Cortex of kidney (tissue), 1 donor: ENCODE data around the gene RAB20.

Experiments
- DNase-seq: peaks from one replicate; lab custom pipeline; 2025; lab: John Stamatoyannopoulos, UW

Gene RAB20

DNA sequence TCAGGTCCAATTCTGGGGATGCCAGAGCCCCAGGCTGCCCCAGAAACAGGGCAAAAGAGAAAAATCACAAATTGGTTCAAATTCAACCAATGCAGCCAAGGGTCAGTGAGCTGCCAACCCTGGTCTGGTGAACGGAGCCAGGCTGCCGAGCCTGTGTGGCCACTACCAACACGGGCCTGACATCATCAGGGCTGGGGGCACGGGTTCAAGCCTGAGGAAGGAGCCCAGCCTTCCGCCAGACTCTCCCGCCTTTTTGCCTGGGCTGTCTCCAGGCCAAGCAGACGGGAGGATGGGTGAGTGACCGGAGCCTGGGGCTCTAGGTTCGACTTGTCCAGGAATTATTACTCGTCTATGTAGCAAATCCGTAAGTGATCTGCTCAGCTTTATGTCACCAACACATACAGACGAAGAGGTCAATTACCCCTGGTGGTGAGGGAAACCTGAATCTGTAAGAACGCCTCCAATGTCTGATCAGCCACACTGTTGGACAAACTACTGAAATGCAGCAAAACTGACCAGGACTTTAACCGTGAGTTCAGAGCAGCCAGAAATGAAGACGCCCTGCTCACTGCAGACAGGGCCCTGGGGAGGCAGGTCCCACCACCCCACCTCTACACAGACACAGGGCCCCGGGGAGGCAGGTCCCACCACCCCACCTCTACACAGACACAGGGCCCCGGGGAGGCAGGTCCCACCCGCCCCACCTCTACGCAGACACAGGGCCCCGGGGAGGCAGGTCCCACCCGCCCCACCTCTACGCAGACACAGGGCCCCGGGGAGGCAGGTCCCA lies 31.8 kb downstream of the RAB20 start:
- no peak for DNase-seq

DNA sequence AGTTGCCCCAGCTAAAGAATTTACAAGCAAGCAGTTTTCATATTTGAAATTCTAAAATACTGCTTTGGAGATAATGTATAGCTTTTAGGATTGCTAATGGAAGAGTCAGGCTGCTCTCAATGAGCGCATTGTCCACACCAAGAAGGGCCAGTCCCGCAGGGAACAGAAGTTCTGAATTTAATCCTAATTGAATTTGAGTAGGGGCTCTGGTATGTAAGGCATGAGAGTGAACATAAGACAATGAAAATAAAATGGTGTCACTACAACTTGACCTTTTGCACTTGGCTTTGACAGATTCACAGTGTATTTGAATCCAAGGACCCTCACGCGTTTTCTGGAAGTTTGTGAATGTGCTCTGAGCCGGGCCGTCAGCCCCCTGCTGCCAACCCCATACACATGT lies 32.6 kb downstream of the RAB20 start:
- no peak for DNase-seq

- DNase-seq: no peak
These were observed 33.2 kb downstream of the RAB20 start for GRCh38 chr13:110528371-110528770.

DNA sequence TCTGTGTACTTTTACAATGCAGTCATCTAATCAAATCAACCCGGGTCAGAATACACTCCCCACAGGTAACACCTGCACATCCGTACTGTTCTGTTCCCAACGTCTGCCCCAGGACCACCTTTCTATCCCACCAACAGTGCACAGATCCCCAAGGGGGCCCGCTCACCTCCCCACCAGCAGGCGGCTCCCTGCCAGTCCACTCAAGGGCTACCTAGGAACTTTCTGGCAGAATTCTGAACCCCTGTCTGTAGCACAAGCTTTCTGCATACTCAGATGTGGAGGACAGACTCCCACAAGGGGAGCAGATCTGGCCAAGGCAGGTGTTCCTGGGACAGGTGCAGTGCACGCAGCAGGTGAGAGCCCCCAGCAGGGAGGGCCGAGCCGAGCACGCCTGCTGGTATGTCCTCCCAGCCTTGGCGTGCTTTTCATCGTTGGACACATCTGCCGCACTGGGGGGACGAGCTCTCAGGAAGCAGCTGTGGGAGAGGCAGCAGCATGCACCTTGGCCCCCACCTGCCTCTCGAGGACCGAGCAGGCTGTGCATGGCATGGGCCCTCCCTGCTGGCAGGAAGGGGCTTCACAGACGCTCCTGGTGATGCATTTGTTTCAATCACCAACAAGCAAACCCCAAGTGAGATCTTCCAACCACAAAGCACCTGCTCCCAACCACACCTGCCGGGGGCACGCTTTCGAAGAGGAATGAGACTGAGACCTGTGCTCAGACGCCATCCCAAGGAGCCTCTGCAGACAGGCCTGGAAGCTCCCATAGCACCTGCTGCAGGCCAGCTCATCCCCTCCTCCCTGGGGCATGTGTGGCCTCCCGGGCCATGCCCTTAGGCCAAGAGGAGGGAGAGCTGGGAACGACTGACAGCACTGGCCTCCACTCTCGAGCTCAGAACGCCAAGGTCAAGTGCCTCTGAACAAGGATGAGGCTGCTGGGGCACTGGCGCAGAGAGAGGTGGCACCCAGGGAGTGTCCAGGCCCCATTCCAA lies 35.9 kb downstream of the RAB20 start:
- no peak for DNase-seq

GRCh38 chr13:110524541-110525257 lies 36.8 kb downstream of the RAB20 start:
- DNase-seq: no peak

- no peak for DNase-seq
These were observed 37.5 kb downstream of the RAB20 start for GRCh38 chr13:110523838-110524540.

DNA sequence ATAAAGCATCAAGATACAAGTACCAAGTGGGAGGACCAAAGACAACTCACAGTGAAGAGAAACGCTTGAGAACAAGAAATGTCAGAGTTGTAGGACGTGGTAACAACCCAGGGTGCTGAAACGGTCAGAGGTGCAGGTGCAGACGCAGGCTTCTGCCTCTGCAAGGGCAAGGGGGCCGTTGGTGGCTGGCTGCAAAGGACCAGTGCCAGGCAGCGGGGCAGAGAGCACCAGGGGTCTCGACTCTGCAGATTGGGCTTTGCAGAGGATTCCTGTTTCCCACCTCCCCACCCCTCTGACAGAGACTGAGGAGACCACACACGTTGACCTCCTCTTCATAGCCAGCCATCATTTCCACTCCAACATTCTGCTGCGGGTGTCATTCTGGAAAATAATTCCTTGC lies 38.3 kb downstream of the RAB20 start:
- DNase-seq: no peak

DNA sequence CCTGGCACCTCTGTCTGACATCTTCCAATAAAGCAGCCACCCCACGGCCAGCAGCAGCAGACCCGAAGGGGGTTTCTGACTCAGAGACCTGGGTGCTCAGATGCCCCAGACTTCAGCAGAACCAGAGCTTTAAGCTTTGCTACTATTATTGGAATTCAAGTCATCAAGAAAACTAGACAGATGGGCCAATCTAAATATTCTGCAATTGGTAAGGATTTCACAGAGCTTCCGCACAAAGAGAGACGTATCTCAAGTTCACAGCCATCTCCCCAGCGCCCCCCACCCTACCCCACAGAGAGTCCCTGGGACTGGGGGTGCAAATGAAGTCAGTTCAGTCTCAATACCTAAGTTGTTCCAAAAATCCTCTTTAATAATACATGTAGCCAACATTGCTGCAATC lies 38.8 kb downstream of the RAB20 start:
- no peak for DNase-seq

DNA sequence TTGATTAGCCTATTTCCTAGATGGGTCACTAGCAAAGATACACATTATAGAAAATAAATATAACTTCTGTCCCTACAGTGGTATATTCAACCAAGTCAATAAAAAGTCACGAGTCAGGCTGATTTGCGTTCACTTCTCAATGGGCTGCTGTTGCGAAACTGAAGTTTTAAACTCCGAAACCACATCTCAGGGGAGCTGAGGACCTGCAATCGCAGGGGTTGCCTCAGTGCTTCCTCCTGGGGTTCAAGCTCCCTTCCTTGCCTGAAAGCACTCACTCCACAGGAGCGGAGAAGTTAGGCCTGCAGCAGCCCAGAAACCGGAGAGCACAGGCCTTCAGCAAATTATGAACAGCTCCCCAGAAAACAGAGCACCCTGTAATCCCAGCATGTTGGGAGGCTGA lies 39.6 kb downstream of the RAB20 start:
- DNase-seq: no peak

DNA sequence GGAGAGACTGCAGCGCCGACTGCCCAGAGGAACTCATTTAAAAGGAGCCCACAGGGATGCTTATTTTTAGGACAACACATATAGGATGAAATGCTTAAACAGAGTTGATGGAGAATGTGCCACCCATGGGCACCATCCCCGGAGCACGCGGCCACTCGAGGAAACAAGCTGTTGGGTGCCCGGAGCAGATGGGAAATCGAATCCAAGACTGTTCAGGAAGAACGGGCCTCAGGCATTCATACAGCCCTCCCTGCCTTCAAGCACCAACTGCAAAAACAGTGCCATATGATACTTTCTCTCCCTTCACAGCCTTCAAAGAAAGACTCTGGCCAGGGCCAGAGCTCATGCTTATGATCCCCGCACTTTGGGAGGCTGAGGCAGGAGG lies 40.2 kb downstream of the RAB20 start:
- no peak for DNase-seq

DNA sequence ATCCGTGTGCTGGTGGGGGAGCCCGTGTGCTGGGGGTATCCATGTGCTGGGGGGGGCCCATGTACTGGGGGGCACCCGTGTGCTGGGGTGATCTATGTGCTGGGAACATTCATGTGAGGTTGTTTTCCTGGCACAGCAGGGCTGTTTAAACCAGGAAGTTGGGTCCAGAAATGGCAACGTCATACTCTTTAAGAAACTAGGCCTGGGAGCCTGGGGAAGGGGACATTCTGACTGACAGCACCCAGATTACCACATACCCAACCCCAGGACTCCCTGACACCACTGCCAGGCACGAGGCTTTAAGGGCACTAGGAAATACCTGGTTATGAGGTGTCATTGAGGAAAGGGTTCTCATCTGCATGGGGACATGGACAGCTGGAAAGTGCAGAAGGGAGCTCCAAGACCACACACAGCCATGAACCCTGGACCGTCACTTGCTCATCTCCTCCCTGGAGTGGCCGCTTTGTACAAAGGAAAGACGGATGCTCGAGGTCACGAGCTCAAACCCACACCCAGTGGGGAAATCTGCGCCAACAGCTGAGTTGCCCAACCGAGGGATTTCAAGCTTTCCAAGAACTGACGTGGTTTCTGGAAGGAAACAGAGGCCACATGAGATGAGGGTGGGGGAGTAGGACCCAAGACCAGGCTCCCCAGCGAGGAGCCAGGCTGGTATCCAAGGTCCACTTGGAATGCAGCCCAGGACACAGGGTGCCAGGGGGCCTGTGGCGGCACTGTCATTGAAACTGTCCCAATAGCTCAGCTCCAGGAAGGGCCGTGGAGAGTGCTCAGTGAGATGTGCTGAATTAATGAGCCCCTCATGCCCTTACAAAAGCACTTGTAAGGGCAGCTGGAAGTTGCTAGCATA lies 40.9 kb downstream of the RAB20 start:
- no peak for DNase-seq

- DNase-seq: no peak
These were observed 42.0 kb downstream of the RAB20 start for GRCh38 chr13:110519506-110519905.

DNA sequence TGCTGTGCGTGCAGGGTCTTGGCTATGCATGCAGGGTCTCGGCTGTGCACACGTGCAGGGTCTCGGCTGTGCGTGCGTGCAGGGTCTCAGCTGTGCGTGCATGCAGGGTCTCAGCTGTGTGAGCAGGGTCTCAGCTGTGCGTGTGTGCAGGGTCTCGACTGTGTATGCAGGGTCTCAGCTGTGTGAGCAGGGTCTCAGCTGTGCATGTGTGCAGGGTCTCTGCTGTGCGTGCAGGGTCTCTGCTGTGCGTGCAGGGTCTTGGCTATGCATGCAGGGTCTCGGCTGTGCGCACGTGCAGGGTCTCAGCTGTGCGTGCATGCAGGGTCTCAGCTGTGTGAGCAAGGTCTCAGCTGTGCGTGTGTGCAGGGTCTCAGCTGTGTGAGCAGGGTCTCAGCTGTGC lies 42.5 kb downstream of the RAB20 start:
- no peak for DNase-seq

DNA sequence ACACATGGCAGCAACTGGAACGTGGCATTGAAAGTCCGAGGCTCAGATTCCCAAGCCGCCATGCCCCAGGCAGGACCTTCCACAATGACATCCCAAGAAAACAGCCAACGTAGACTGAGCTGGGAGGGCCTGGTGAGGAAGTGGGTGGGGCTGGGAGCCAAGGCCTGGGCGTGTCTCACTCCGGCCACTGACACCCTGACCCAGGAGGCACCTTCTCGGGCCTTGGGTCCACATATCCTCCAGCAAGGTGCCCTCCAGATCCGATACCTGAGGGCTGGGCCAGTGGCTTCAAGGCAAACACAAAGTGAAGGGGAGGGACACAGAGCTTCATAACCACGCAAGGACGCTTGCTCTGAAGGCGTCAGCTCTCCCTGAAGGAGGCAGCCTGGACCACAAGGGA lies 43.0 kb downstream of the RAB20 start:
- no peak for DNase-seq

DNA sequence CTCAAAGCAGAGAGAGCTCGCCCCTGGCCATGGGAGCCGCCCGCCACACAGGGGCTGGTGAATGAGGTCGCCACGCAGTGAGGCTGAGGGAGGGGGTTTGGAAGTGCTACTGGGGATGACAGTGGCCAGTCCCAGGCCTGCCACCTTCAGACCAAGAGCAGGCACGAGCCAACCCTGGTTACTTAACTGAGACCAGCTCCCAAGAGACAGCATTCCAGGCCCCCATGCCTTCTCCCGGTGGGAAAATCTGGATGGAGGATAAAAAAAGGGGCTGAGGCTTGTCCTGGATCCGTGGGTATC lies 43.3 kb downstream of the RAB20 start:
- no peak for DNase-seq

GRCh38 chr13:110517505-110518225 lies 43.9 kb downstream of the RAB20 start:
- no peak for DNase-seq

DNA sequence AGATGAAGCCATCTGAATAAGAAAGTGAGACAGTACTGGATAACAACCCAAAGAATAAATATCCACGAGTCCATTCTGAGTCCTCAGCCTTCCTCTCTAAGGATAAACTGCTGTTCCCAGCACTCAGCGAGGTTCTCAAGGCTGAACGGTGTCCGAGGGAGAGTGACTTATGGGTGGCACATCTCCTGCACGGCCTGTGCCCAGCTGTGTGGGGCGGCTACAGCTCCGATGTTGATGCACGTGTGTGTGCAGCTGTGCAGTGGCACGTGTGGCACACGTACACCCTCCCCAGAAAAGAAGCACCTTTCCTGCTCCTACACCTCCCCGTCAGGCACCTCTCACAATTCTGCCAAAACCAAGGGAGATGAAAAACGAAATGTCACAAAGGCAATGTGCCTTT lies 45.0 kb downstream of the RAB20 start:
- DNase-seq: no peak

DNA sequence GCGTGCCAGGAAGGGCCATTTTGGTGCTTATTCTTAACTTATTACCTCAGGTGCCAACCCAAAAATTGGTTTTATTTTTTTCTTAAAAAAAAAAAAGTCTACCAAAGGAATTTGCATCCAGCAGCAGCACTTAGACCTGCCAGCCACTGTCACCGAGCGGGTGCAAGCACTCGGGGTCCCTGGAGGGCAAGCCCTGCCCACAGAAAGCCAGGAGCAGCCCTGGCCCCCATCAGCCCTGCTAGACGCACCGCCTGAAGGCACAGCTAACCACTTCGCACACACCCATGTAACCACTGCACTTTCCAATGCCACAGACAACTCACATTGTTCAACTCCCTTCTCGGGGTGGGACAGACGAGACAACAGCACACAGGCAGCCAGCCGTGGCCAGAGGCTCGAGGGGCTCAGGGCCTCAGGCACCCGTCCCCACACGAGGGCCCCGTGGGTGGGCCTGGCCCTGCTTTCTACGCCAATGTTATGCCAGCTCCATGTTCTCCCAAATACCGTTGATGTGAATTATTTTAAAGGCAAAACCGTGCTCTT lies 49.3 kb downstream of the RAB20 start:
- no peak for DNase-seq

GRCh38 chr13:110511509-110512181 lies 49.9 kb downstream of the RAB20 start:
- no peak for DNase-seq
